HCT116 (cell line): ENCODE results near the gene VCX2. TPM values are rescaled to one million over a fixed set of nuclear protein-coding genes. Genes with fewer than 3 reads are reported as not detected.

Source experiments
- ATAC-seq: fragments of 200-7000 bp; cut with Tn5 transposase; 2 replicates; pipeline ENCODE4 v1.9.1; 2020; ENCODE audit warnings: mild to moderate bottlenecking, moderate library complexity
- BruUV-seq: library from RNA; stranded (reverse); fragments of 400-500 nt; replicated peaks from 2 replicates; lab custom pipeline; 2021; lab: Mats Ljungman, UMichigan
- CTCF ChIA-PET: fragments of 300-600 bp; sonication (Branson Sonifier 250); formaldehyde crosslinking; loops from one replicate; lab custom pipeline; 2021; ENCODE audit warnings: antibody characterized with exemption; lab: Charles Lee
- POLR2A ChIA-PET: fragments of 300-600, 350-600 bp; sonication (Branson Sonifier 250); formaldehyde crosslinking; loops from one replicate; lab custom pipeline; 2021; ENCODE audit warnings: antibody characterized with exemption; lab: Charles Lee
- RAD21 ChIA-PET, 2 experiments: fragments of 300-600 bp; sonication (Branson Sonifier 250); formaldehyde crosslinking; loops; one replicate each; lab custom pipeline; 2023; ENCODE audit warnings: low total read pairs in 2 of 2; ENCODE audit not compliant: uncharacterized antibody in 2 of 2, unreplicated experiment in 2 of 2, low non-redundant PET in 1 of 2; lab: Charles Lee
- DNase-seq: peaks from one replicate; pipeline ENCODE4 v3.0.0-alpha.2; 2010; ENCODE audit warnings: low read depth, low spot score
- H2AFZ ChIP-seq: fragments of 200-600 bp; shearing (Covaris generic), sonication (generic); 2 replicates; pipeline ENCODE4 v1.6.1; 2017; ENCODE audit warnings: low read depth, mixed run types, mixed read lengths, antibody characterized with exemption, low read length; ENCODE audit not compliant: poor library complexity, severe bottlenecking
- H3K27ac ChIP-seq: 2 replicates; pipeline ENCODE4 v1.5.1; 2012; ENCODE audit warnings: low read depth, low read length
- H3K27me3 ChIP-seq: fragments of 200-600 bp; sonication (generic); 2 replicates; pipeline ENCODE4 v1.6.1; 2016; ENCODE audit warnings: mixed run types, low read length, mixed read lengths; ENCODE audit not compliant: insufficient read depth
- H3K36me3 ChIP-seq, 2 experiments: fragments of 200-500 bp in 1 of 2; fragments of 200-600 bp in 1 of 2; sonication (Bioruptor generic) in 1 of 2; sonication (generic) in 1 of 2; 2 replicates each; pipeline versions ENCODE4 v1.5.1 to v1.6.1; 2014 to 2016; ENCODE audit warnings: low read length in 2 of 2, inconsistent platforms in 1 of 2, mixed read lengths in 1 of 2, mixed run types in 1 of 2; ENCODE audit not compliant: insufficient read depth in 2 of 2, control insufficient read depth in 1 of 2
- H3K4me1 ChIP-seq, 2 experiments: fragments of 200-600 bp in 1 of 2; sonication (generic) in 1 of 2; 2 replicates each; pipeline versions ENCODE4 v1.5.1 to v1.6.1; 2012 to 2017; ENCODE audit warnings: low read length in 2 of 2, inconsistent platforms in 1 of 2, mild to moderate bottlenecking in 1 of 2, mixed read lengths in 1 of 2, mixed run types in 1 of 2, moderate library complexity in 1 of 2; ENCODE audit not compliant: insufficient read depth in 2 of 2, control insufficient read depth in 1 of 2
- H3K4me2 ChIP-seq: fragments of 200-600 bp; sonication (generic); 2 replicates; pipeline ENCODE4 v1.6.1; 2017; ENCODE audit warnings: mixed run types, low read length, mixed read lengths
- H3K4me3 ChIP-seq, 2 experiments: fragments of 200-600 bp in 1 of 2; sonication (generic) in 1 of 2; replicated peaks in 1 of 2; 2 replicates each; pipeline ENCODE4 v1.5.1; 2011 to 2016; ENCODE audit warnings: low read length in 2 of 2, control low read depth in 1 of 2, low read depth in 1 of 2, mild to moderate bottlenecking in 1 of 2, mixed read lengths in 1 of 2, mixed run types in 1 of 2
- H3K79me2 ChIP-seq: fragments of 200-600 bp; sonication (generic); 2 replicates; pipeline ENCODE4 v1.6.1; 2017; ENCODE audit warnings: mild to moderate bottlenecking, mixed run types, low read length, moderate library complexity, mixed read lengths; ENCODE audit not compliant: insufficient read depth
- H3K9ac ChIP-seq: fragments of 200-600 bp; sonication (generic); 2 replicates; pipeline ENCODE4 v1.6.1; 2016; ENCODE audit warnings: low read length, mixed read lengths
- H3K9me2 ChIP-seq: fragments of 200-600 bp; sonication (generic), shearing (Covaris generic); 2 replicates; pipeline ENCODE4 v1.6.1; 2017; ENCODE audit warnings: mixed run types, mild to moderate bottlenecking, moderate library complexity; ENCODE audit not compliant: insufficient read depth
- H3K9me3 ChIP-seq, 2 experiments: fragments of 200-500 bp in 1 of 2; fragments of 200-600 bp in 1 of 2; sonication (Bioruptor generic) in 1 of 2; sonication (generic) in 1 of 2; 2 replicates each; pipeline ENCODE4 v1.6.1; 2014 to 2017; ENCODE audit warnings: low read length in 2 of 2, mixed read lengths in 2 of 2, inconsistent platforms in 1 of 2, low read depth in 1 of 2, mild to moderate bottlenecking in 1 of 2, mixed run types in 1 of 2, moderate library complexity in 1 of 2; ENCODE audit not compliant: control insufficient read depth in 1 of 2, insufficient read depth in 1 of 2
- H4K20me1 ChIP-seq: fragments of 200-600 bp; sonication (generic), shearing (Covaris generic); 2 replicates; pipeline ENCODE4 v1.6.1; 2017; ENCODE audit warnings: mixed run types, mild to moderate bottlenecking, moderate library complexity; ENCODE audit not compliant: insufficient read depth
- ATF3 ChIP-seq: IDR thresholded peaks from 2 replicates; pipeline ENCODE4 v1.6.1; 2012
- CBX3 ChIP-seq: IDR thresholded peaks from 2 replicates; pipeline ENCODE4 v1.6.1; 2012; ENCODE audit warnings: low read depth
- CTCF ChIP-seq, 3 experiments: fragments of 200-600 bp in 1 of 3; sonication (generic) in 1 of 3; IDR thresholded peaks in 2 of 3; conservative IDR thresholded peaks in 1 of 3; 2 replicates each; pipeline ENCODE4 v1.5.1; 2012 to 2017; ENCODE audit warnings: low read depth in 2 of 3, low read length in 2 of 3, antibody characterized with exemption in 1 of 3, borderline replicate concordance in 1 of 3, control low read depth in 1 of 3, mild to moderate bottlenecking in 1 of 3, mixed read lengths in 1 of 3, mixed run types in 1 of 3, moderate library complexity in 1 of 3; ENCODE audit not compliant: insufficient read depth in 1 of 3
- EGR1 ChIP-seq: IDR thresholded peaks from 2 replicates; pipeline ENCODE4 v1.6.1; 2012; ENCODE audit warnings: low read depth
- ELF1 ChIP-seq: IDR thresholded peaks from 2 replicates; pipeline ENCODE4 v1.6.1; 2012; ENCODE audit warnings: low read depth, borderline replicate concordance
- EZH2 ChIP-seq: fragments of 200-600 bp; sonication (generic); IDR thresholded peaks from 2 replicates; pipeline ENCODE4 v1.6.1; 2017; ENCODE audit warnings: antibody characterized with exemption, mixed run types
- EZH2phosphoT487 ChIP-seq: fragments of 200-600 bp; IDR thresholded peaks from 2 replicates; pipeline ENCODE4 v1.6.1; 2018; ENCODE audit warnings: antibody characterized with exemption, borderline replicate concordance
- FOSL1 ChIP-seq: IDR thresholded peaks from 2 replicates; pipeline ENCODE4 v1.6.1; 2012; ENCODE audit warnings: low read depth
- JUND ChIP-seq: IDR thresholded peaks from 2 replicates; pipeline ENCODE4 v1.6.1; 2012
- POLR2AphosphoS5 ChIP-seq: IDR thresholded peaks from 2 replicates; pipeline ENCODE4 v1.6.1; 2011; ENCODE audit warnings: mild to moderate bottlenecking, low read depth, low read length, moderate library complexity
- RAD21 ChIP-seq: IDR thresholded peaks from 2 replicates; pipeline ENCODE4 v1.6.1; 2012; ENCODE audit warnings: low read depth, mild to moderate bottlenecking
- REST ChIP-seq: IDR thresholded peaks from 2 replicates; pipeline ENCODE4 v1.6.1; 2012; ENCODE audit warnings: low read depth
- SIN3A ChIP-seq: IDR thresholded peaks from 2 replicates; pipeline ENCODE4 v1.6.1; 2012; ENCODE audit warnings: low read depth
- SP1 ChIP-seq: IDR thresholded peaks from 2 replicates; pipeline ENCODE4 v1.6.1; 2012; ENCODE audit warnings: low read depth
- TCF7L2 ChIP-seq: IDR thresholded peaks from 2 replicates; pipeline ENCODE4 v1.7.0; 2011; ENCODE audit warnings: borderline replicate concordance, inconsistent platforms; ENCODE audit not compliant: insufficient read depth, insufficient read length; ENCODE audit errors: extremely low read depth
- ZBTB33 ChIP-seq: IDR thresholded peaks from 2 replicates; pipeline ENCODE4 v1.6.1; 2011; ENCODE audit warnings: mild to moderate bottlenecking, low read length, moderate library complexity; ENCODE audit not compliant: insufficient replicate concordance; ENCODE audit errors: extremely low read depth
- ZNF274 ChIP-seq: fragments of 200-500 bp; sonication (Bioruptor generic); IDR thresholded peaks from 2 replicates; pipeline ENCODE4 v1.6.1; 2014; ENCODE audit warnings: mild to moderate bottlenecking, low read depth, low read length, inconsistent platforms
- intact Hi-C: fragments of 100-400 bp; cut with micrococcal nuclease; formaldehyde crosslinking; loops from 2 replicates; pipeline ENCODE4 v1.10.0; 2022
- total RNA-seq: library from RNA; stranded (reverse); gene quantifications from one replicate; pipeline ENCODE4 v1.2.1, GENCODE V29; 2021; ENCODE audit not compliant: unreplicated experiment

VCX2 gene
- total RNA-seq, 1 experiment from 2014 or later: not detected

GRCh38 chrX:8192276-8192675, 21.2 kb upstream of the VCX2 start (continued):
- TF ChIP-seq JUND (no peak), EGR1 (no peak), SIN3A (no peak), FOSL1 (no peak), ZBTB33 (no peak), TCF7L2 (no peak), EZH2phosphoT487 (no peak), CBX3 (no peak)

GRCh38 chrX:8191022-8191421, 20.0 kb upstream of the VCX2 start:
- POLR2A ChIA-PET: no interaction called here
- H3K4me2 ChIP-seq: no peak overlapping the region
- no peaks in the 10 kb centered on the region for H4K20me1 ChIP-seq
- H3K4me3 ChIP-seq: no peak overlapping the region
- CTCF ChIA-PET: no interaction called here
- no peaks in the 10 kb centered on the region for H3K4me1 ChIP-seq
- H3K27ac ChIP-seq: no peak overlapping the region
- intact Hi-C loops: no loop called here
- no peak overlapping the region for H2AFZ ChIP-seq
- no peak overlapping the region for H3K9ac ChIP-seq
- no peak for ATAC-seq
- H3K9me3 ChIP-seq: no peaks in the 10 kb centered on the region
- BruUV-seq: no TSS peak
- no peaks in the 10 kb centered on the region for H3K36me3 ChIP-seq
- no peaks in the 10 kb centered on the region for H3K27me3 ChIP-seq
- no peaks in the 10 kb centered on the region for H3K79me2 ChIP-seq
- RAD21 ChIA-PET: no interaction called here
- no peak for DNase-seq
- H3K9me2 ChIP-seq: no peaks in the 10 kb centered on the region
- no peak for TF ChIP-seq ZBTB33
- no peak for TF ChIP-seq CTCF (IDR thresholded peaks at IDR 0.05 in 2 of 3, conservative IDR thresholded peaks at IDR 0.05 in 1 of 3; ENCODE audit: borderline replicate concordance in 1 of 3, insufficient read depth in 1 of 3, low read depth in 2 of 3, low read length in 2 of 3)
- no peak for TF ChIP-seq EZH2phosphoT487
- TF ChIP-seq REST: no peak
- no peak for TF ChIP-seq EZH2
- TF ChIP-seq POLR2AphosphoS5: no peak
- TF ChIP-seq JUND: no peak
- no peak for TF ChIP-seq ZNF274
- no peak for TF ChIP-seq ELF1
- no peak for TF ChIP-seq RAD21
- no peak for TF ChIP-seq ATF3
- no peak for TF ChIP-seq SP1
